RWPE2 (cell line): ENCODE data around the gene PIPOX.

Source experiments
- ATAC-seq: fragments of 200-7000 bp; cut with Tn5 transposase; 3 replicates; pipeline ENCODE4 v1.9.1; 2021; ENCODE audit warnings: low read depth
- DNase-seq: peaks from one replicate; pipeline ENCODE4 v3.0.0-alpha.2; 2020; ENCODE audit warnings: low spot score
- H3K27ac ChIP-seq: fragments of 450-650 bp; 2 replicates; pipeline ENCODE4 v1.5.1; 2017; ENCODE audit warnings: mild to moderate bottlenecking; ENCODE audit not compliant: poor library complexity, severe bottlenecking
- H3K27me3 ChIP-seq: fragments of 250-450 bp; sonication (Bioruptor Pico); 2 replicates; pipeline ENCODE4 v1.5.1; 2021; ENCODE audit warnings: mild to moderate bottlenecking, moderate library complexity; ENCODE audit not compliant: insufficient read depth, poor library complexity, severe bottlenecking
- H3K36me3 ChIP-seq: fragments of 250-450 bp; sonication (Bioruptor Pico); 2 replicates; pipeline ENCODE4 v1.5.1; 2020; ENCODE audit warnings: low read depth, mild to moderate bottlenecking, moderate library complexity
- H3K4me1 ChIP-seq: fragments of 250-450 bp; sonication (Bioruptor Pico); 2 replicates; pipeline ENCODE4 v1.5.1; 2021; ENCODE audit warnings: mild to moderate bottlenecking, moderate library complexity; ENCODE audit not compliant: insufficient read depth, poor library complexity, severe bottlenecking
- H3K4me3 ChIP-seq: fragments of 250-450 bp; sonication (Bioruptor Pico); 2 replicates; pipeline ENCODE4 v1.5.1; 2021; ENCODE audit warnings: mild to moderate bottlenecking, moderate library complexity; ENCODE audit not compliant: severe bottlenecking
- H3K9me3 ChIP-seq: fragments of 250-450 bp; sonication (Bioruptor Pico); 2 replicates; pipeline ENCODE4 v1.5.1; 2021; ENCODE audit warnings: mild to moderate bottlenecking, moderate library complexity; ENCODE audit not compliant: severe bottlenecking
- TF ChIP-seq, protein P1 (sequence below): fragments of 450-650 bp; IDR thresholded peaks from one replicate; pipeline ENCODE4 v1.5.1; 2017; ENCODE audit warnings: mild to moderate bottlenecking, moderate library complexity; ENCODE audit not compliant: poor library complexity, severe bottlenecking

Gene PIPOX

DNA sequence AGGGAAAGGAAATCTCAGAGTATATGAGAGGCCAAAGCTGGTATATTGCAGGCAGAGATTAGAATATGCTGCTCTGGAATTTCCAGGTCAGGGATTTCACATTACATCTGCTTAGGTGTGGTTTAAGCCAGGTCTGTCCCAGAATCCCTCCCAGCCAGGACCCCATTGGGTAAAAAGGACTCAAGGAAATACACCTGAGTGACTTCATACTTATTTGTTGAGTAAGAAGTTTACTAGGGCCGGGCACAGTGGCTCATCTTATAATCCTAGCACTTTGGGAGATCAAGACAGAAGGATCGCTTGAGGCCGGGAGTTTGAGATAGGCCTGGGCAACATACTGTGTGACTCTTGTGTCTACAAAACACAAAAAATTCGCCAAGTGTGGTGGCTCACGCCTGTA lies 7.2 kb downstream of the PIPOX start:
- Histone ChIP-seq H3K4me3 (no peak overlapping the region), H3K9me3 (no peaks in the 10 kb centered on the region), H3K36me3 (no peaks in the 10 kb centered on the region), H3K27ac (no peak overlapping the region), H3K4me1 (no peaks in the 10 kb centered on the region), H3K27me3 (no peaks in the 10 kb centered on the region)
- DNase-seq (no peak), ATAC-seq (no peak; the same call in 2 of the 3 replicates)
- TF ChIP-seq, protein P1, sequence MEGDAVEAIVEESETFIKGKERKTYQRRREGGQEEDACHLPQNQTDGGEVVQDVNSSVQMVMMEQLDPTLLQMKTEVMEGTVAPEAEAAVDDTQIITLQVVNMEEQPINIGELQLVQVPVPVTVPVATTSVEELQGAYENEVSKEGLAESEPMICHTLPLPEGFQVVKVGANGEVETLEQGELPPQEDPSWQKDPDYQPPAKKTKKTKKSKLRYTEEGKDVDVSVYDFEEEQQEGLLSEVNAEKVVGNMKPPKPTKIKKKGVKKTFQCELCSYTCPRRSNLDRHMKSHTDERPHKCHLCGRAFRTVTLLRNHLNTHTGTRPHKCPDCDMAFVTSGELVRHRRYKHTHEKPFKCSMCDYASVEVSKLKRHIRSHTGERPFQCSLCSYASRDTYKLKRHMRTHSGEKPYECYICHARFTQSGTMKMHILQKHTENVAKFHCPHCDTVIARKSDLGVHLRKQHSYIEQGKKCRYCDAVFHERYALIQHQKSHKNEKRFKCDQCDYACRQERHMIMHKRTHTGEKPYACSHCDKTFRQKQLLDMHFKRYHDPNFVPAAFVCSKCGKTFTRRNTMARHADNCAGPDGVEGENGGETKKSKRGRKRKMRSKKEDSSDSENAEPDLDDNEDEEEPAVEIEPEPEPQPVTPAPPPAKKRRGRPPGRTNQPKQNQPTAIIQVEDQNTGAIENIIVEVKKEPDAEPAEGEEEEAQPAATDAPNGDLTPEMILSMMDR = no peak

DNA sequence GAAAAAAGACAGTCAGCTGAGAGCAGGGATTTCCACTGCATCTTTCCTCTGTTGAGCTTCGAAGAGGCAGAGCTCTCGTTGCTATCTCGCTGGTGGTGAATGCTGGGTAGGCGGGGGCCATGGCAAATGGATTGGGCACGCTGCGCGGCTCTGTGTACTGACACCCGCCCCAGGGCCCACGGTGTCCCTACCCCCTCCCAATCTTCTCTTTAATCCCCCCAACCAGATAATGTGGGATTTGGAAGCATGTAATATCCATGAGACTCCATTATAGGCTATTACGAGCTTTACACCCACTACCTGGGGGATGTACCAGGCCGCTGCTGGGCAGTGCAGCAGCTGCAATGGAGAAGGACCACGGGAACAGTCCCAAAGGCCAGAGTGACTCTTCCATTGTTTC lies 8.3 kb downstream of the PIPOX start:
- no peak for ATAC-seq

DNA sequence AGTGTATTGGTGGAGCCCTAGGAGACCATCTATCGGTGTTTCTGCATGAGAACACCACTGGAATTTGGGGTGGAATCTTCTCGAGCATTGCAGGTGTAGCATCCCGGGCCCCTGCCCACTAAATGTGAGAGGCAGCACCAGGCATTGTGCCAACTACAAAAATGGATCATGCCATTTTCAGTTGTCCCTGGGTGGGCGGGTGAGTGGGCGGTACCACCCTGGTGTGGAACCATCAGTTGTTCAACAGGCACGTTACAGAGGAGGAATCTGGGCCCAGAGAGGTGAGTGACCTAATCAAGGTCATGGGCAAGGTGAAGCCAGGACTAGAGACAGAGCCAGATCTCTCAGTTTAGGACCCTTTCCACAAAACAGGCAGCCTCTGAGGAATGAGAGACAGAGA lies 8.8 kb downstream of the PIPOX start:
- Histone ChIP-seq H3K27me3 (no peaks in the 10 kb centered on the region), H3K4me3 (no peak overlapping the region), H3K9me3 (no peaks in the 10 kb centered on the region), H3K4me1 (no peaks in the 10 kb centered on the region), H3K27ac (no peak overlapping the region), H3K36me3 (no peaks in the 10 kb centered on the region)
- DNase-seq (no peak), ATAC-seq (no peak)
- TF ChIP-seq, protein P1 = no peak

More for the DNA sequence above, 8.3 kb downstream of the PIPOX start:
- Histone ChIP-seq H3K36me3 (no peaks in the 10 kb centered on the region), H3K27me3 (no peaks in the 10 kb centered on the region), H3K4me1 (no peaks in the 10 kb centered on the region), H3K4me3 (no peak overlapping the region), H3K9me3 (no peaks in the 10 kb centered on the region), H3K27ac (no peak overlapping the region)
- DNase-seq = no peak
- TF ChIP-seq, protein P1 = no peak

DNA sequence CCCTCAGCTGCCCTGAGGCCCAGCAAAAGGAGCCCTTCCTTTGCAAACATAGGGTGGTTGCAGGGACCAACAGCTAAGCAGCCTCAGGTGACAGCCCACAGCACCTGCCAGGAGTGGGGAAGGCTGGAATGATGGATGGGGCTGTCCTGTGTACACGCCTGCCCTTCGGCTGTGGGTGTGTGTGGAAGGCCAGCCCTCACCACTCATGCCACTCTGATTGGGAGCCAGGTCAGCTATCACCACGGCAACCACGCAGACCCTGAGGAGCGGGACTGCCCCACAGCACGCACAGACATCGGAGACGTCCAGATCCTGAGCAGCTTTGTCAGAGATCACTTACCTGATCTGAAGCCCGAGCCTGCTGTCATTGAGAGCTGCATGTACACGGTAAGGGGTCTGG lies 11.9 kb downstream of the PIPOX start:
- Histone ChIP-seq H3K36me3 (no peaks in the 10 kb centered on the region), H3K9me3 (no peaks in the 10 kb centered on the region), H3K27ac (no peak overlapping the region), H3K4me1 (no peaks in the 10 kb centered on the region), H3K4me3 (no peak overlapping the region), H3K27me3 (no peaks in the 10 kb centered on the region)
- DNase-seq = no peak
- TF ChIP-seq, protein P1 = no peak
- no peak for ATAC-seq

DNA sequence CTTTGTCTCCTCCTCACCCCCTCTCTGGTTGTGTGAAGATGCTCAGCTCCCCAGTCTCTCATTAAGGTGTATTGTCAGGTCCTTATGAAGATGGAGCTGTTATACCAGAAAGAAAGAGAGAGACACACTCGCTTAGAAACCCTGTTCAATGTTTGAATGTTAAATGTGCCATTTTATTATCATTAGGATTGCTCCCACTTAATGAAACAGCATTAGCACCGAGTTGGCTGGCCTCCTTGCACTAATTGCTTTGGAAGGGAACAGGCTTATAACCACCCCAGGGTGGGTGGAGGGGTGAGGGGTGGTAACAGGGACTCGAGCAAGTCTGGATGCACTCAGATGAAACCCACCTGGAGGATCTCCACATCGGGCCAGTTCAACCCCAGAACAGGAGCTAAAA lies 14.4 kb downstream of the PIPOX start:
- no peak overlapping the region for H3K4me3 ChIP-seq
- H3K36me3 ChIP-seq = no peaks in the 10 kb centered on the region
- H3K27me3 ChIP-seq = no peaks in the 10 kb centered on the region
- TF ChIP-seq, protein P1 = no peak
- no peaks in the 10 kb centered on the region for H3K4me1 ChIP-seq
- no peak for DNase-seq
- no peak for ATAC-seq
- H3K9me3 ChIP-seq = no peaks in the 10 kb centered on the region
- no peak overlapping the region for H3K27ac ChIP-seq
